ENCODE measurements around the gene HNRNPA1.
"Not testable (repeated sequence)": the region's sequence is repeated elsewhere in the genome, so short reads cannot be mapped to it uniquely, and the experiment has no call there.

The HNRNPA1 gene

GRCh38 chr12:54299515-54300224, 19.1 kb downstream of the HNRNPA1 start:
- DNase-seq (ENCODE audit: low spot score): no peak

GRCh38 chr12:54300225-54300731, 19.8 kb downstream of the HNRNPA1 start:
- no peak for DNase-seq (ENCODE audit: low spot score)

- DNase-seq (ENCODE audit: low spot score): peak; percentile 14
Observed at GRCh38 chr12:54300732-54301427, 20.4 kb downstream of the HNRNPA1 start, which contains the start of gene NFE2. NFE2 (minus strand) TSS chr12:54301015; CDS start chr12:54295248, 5,767 bp downstream.

- no peak for DNase-seq (ENCODE audit: low spot score)
Observed at GRCh38 chr12:54301428-54302048, 21.0 kb downstream of the HNRNPA1 start.

GRCh38 chr12:54303640-54304039, 23.1 kb downstream of the HNRNPA1 start:
- no peak for DNase-seq (ENCODE audit: low spot score)

- DNase-seq (ENCODE audit: low spot score): peak; percentile 11
Observed at GRCh38 chr12:54304187-54304810, 23.8 kb downstream of the HNRNPA1 start.

- DNase-seq (ENCODE audit: low spot score): peak; percentile 10
Observed at GRCh38 chr12:54306925-54307741, 26.6 kb downstream of the HNRNPA1 start.

GRCh38 chr12:54311051-54311450, 30.5 kb downstream of the HNRNPA1 start:
- DNase-seq (ENCODE audit: low spot score): no peak

GRCh38 chr12:54312309-54312708, 31.8 kb downstream of the HNRNPA1 start:
- DNase-seq (ENCODE audit: low spot score): not testable (repeated sequence)

- DNase-seq (ENCODE audit: low spot score): no peak
Observed at GRCh38 chr12:54321363-54321762, 40.8 kb downstream of the HNRNPA1 start.

GRCh38 chr12:54324617-54325441, 44.3 kb downstream of the HNRNPA1 start, which contains the start of gene COPZ1:
COPZ1 (plus strand) TSS chr12:54325131; CDS start chr12:54325164, 33 bp downstream.
- DNase-seq (ENCODE audit: low spot score): peak; percentile 97

GRCh38 chr12:54325442-54326109, 45.0 kb downstream of the HNRNPA1 start:
- not testable (repeated sequence) for DNase-seq (ENCODE audit: low spot score)

GRCh38 chr12:54328595-54329337, 48.2 kb downstream of the HNRNPA1 start:
- no peak for DNase-seq (ENCODE audit: low spot score)

GRCh38 chr12:54329759-54330158, 49.2 kb downstream of the HNRNPA1 start:
- DNase-seq (ENCODE audit: low spot score): no peak

- DNase-seq (ENCODE audit: low spot score): no peak
Observed at GRCh38 chr12:54330442-54330841, 49.9 kb downstream of the HNRNPA1 start.

- DNase-seq (ENCODE audit: low spot score): no peak
Observed at GRCh38 chr12:54331461-54331860, 50.9 kb downstream of the HNRNPA1 start.

GRCh38 chr12:54333420-54334034, 53.0 kb downstream of the HNRNPA1 start:
- DNase-seq (ENCODE audit: low spot score): no peak

Data from CD4-positive, alpha-beta T cell treated with Interleukin-6 at 100 ng/mL for 8 hours (primary cell).